H1 (cell line): ENCODE data around the gene JAKMIP1. TPM values are rescaled to one million over a fixed set of nuclear protein-coding genes. Genes with fewer than 3 reads are reported as not detected.

Source experiments
- CTCF ChIA-PET: fragments of 300-600 bp; sonication (Branson Sonifier 250); formaldehyde crosslinking; loops from one replicate; lab custom pipeline; 2021; ENCODE audit not compliant: partially characterized antibody; lab: Charles Lee
- POLR2A ChIA-PET: fragments of 300-600 bp; sonication (Branson Sonifier 250); formaldehyde crosslinking; loops from one replicate; lab custom pipeline; 2021; ENCODE audit warnings: inconsistent platforms; ENCODE audit not compliant: partially characterized antibody; lab: Charles Lee
- DNase-seq, 2 experiments: peaks; one replicate each; pipeline versions ENCODE4 v3.0.0 to v3.0.0-alpha.2; 2010 to 2022; ENCODE audit warnings: low spot score in 2 of 2, low read depth in 1 of 2, mixed read lengths in 1 of 2
- FAIRE-seq: peaks from 2 replicates; lab custom pipeline; 2011; peaks lifted over from hg19 to GRCh38; lab: Jason Lieb, UNC
- H2AFZ ChIP-seq: 2 replicates; pipeline ENCODE4 v1.8.1; 2012; ENCODE audit warnings: low read length, inconsistent platforms
- H2AK5ac ChIP-seq: 2 replicates; pipeline ENCODE4 v1.6.1; 2013; ENCODE audit warnings: low read depth, low read length
- H2BK120ac ChIP-seq: replicated peaks from 2 replicates; pipeline ENCODE3; 2013; ENCODE audit warnings: low read depth, low read length, inconsistent platforms
- H2BK12ac ChIP-seq: 2 replicates; pipeline ENCODE4 v1.6.1; 2013; ENCODE audit warnings: low read depth, low read length
- H2BK15ac ChIP-seq: 2 replicates; pipeline ENCODE4 v1.6.1; 2013; ENCODE audit warnings: low read length
- H2BK20ac ChIP-seq: 2 replicates; pipeline ENCODE4 v1.6.1; 2013; ENCODE audit warnings: low read length
- H2BK5ac ChIP-seq: 2 replicates; pipeline ENCODE4 v1.6.1; 2013; ENCODE audit warnings: low read depth, low read length
- H3K14ac ChIP-seq: 2 replicates; pipeline ENCODE4 v1.6.1; 2013; ENCODE audit warnings: inconsistent platforms; ENCODE audit not compliant: insufficient read length
- H3K18ac ChIP-seq: 2 replicates; pipeline ENCODE4 v1.6.1; 2013; ENCODE audit warnings: low read length; ENCODE audit errors: extremely low read depth
- H3K23ac ChIP-seq: 2 replicates; pipeline ENCODE4 v1.6.1; 2013; ENCODE audit warnings: inconsistent platforms; ENCODE audit not compliant: insufficient read length
- H3K23me2 ChIP-seq: 2 replicates; pipeline ENCODE4 v1.6.1; 2013; ENCODE audit warnings: low read depth, low read length
- H3K27ac ChIP-seq: 2 replicates; pipeline ENCODE4 v1.6.1; 2011; ENCODE audit warnings: low read depth, low read length, inconsistent platforms
- H3K27me3 ChIP-seq, 4 experiments: replicated peaks in 1 of 4; 1 replicate in 1 of 4; 2 replicates in 3 of 4; pipeline versions ENCODE4 v1.6.1 to v1.8.1; 2011 to 2013; ENCODE audit warnings: low read length in 3 of 4, mild to moderate bottlenecking in 3 of 4, inconsistent platforms in 2 of 4, mixed read lengths in 2 of 4, moderate library complexity in 1 of 4; ENCODE audit not compliant: control insufficient read depth in 3 of 4, insufficient read depth in 3 of 4; ENCODE audit errors: extremely low read depth in 1 of 4
- H3K36me3 ChIP-seq, 4 experiments: 2 replicates each; pipeline versions ENCODE4 v1.6.1 to v1.8.1; 2011 to 2013; ENCODE audit warnings: mild to moderate bottlenecking in 4 of 4, low read length in 3 of 4, moderate library complexity in 2 of 4, control low read depth in 1 of 4, inconsistent platforms in 1 of 4; ENCODE audit not compliant: insufficient read depth in 4 of 4, control insufficient read depth in 2 of 4
- H3K4ac ChIP-seq: replicated peaks from 2 replicates; pipeline ENCODE3; 2013; ENCODE audit warnings: low read length, low read depth, mixed read lengths, inconsistent platforms; ENCODE audit not compliant: insufficient read length
- H3K4me1 ChIP-seq, 4 experiments: replicated peaks in 1 of 4; 1 replicate in 1 of 4; 2 replicates in 3 of 4; pipeline versions ENCODE4 v1.6.1 to v1.8.1; 2011 to 2013; ENCODE audit warnings: low read length in 3 of 4, inconsistent platforms in 2 of 4, mixed read lengths in 1 of 4; ENCODE audit not compliant: insufficient read depth in 4 of 4, control insufficient read depth in 3 of 4
- H3K4me2 ChIP-seq, 2 experiments: 2 replicates each; pipeline versions ENCODE4 v1.6.1 to v1.8.1; 2011 to 2013; ENCODE audit warnings: low read depth in 2 of 2, low read length in 2 of 2, control low read depth in 1 of 2, inconsistent platforms in 1 of 2, mild to moderate bottlenecking in 1 of 2; ENCODE audit not compliant: insufficient read depth in 1 of 2
- H3K4me3 ChIP-seq, 4 experiments: fragments of 200-600, 300-600 bp in 1 of 4; sonication (generic), shearing (Covaris generic), sonication (Bioruptor Twin) in 1 of 4; 2 replicates each; pipeline versions ENCODE4 v1.5.1 to v1.8.1; 2011 to 2016; ENCODE audit warnings: low read length in 4 of 4, low read depth in 3 of 4, control low read depth in 2 of 4, inconsistent platforms in 2 of 4, mild to moderate bottlenecking in 2 of 4, mixed read lengths in 1 of 4, moderate library complexity in 1 of 4; ENCODE audit not compliant: insufficient read depth in 2 of 4; ENCODE audit errors: extremely low read depth in 1 of 4
- H3K56ac ChIP-seq: replicated peaks from 2 replicates; pipeline ENCODE3; 2013; ENCODE audit warnings: low read depth, mild to moderate bottlenecking, mixed read lengths, low read length, inconsistent platforms; ENCODE audit not compliant: insufficient read length
- H3K79me1 ChIP-seq: 2 replicates; pipeline ENCODE4 v1.6.1; 2013; ENCODE audit warnings: low read depth, low read length, control low read depth
- H3K79me2 ChIP-seq, 2 experiments: 2 replicates each; pipeline versions ENCODE4 v1.6.1 to v1.8.1; 2012 to 2013; ENCODE audit warnings: low read length in 2 of 2, mild to moderate bottlenecking in 2 of 2, inconsistent platforms in 1 of 2; ENCODE audit not compliant: insufficient read depth in 2 of 2, control insufficient read depth in 1 of 2
- H3K9ac ChIP-seq, 4 experiments: replicated peaks in 1 of 4; 1 replicate in 1 of 4; 2 replicates in 3 of 4; pipeline versions ENCODE4 v1.6.1 to v1.8.1; 2011 to 2013; ENCODE audit warnings: low read depth in 3 of 4, low read length in 3 of 4, control low read depth in 2 of 4, mild to moderate bottlenecking in 2 of 4, moderate library complexity in 2 of 4, inconsistent platforms in 1 of 4; ENCODE audit errors: extremely low read depth in 1 of 4
- H3K9me3 ChIP-seq, 2 experiments: 2 replicates each; pipeline versions ENCODE4 v1.6.1 to v1.8.1; 2012 to 2013; ENCODE audit warnings: mild to moderate bottlenecking in 2 of 2, moderate library complexity in 2 of 2, control low read depth in 1 of 2, inconsistent platforms in 1 of 2, low read depth in 1 of 2, low read length in 1 of 2, mixed read lengths in 1 of 2; ENCODE audit not compliant: insufficient read depth in 2 of 2
- H4K20me1 ChIP-seq, 2 experiments: replicated peaks in 1 of 2; 2 replicates each; pipeline versions ENCODE3 to v1.8.1; 2011 to 2013; ENCODE audit warnings: inconsistent platforms in 2 of 2, low read length in 2 of 2, mild to moderate bottlenecking in 1 of 2; ENCODE audit not compliant: insufficient read depth in 2 of 2, control insufficient read depth in 1 of 2
- H4K5ac ChIP-seq: 2 replicates; pipeline ENCODE4 v1.6.1; 2013; ENCODE audit warnings: low read length, low read depth, mixed read lengths, inconsistent platforms; ENCODE audit not compliant: insufficient read length
- H4K8ac ChIP-seq: 2 replicates; pipeline ENCODE4 v1.8.0; 2013; ENCODE audit warnings: mild to moderate bottlenecking, moderate library complexity, low read length, inconsistent platforms; ENCODE audit not compliant: insufficient read depth; ENCODE audit errors: extremely low read depth
- H4K91ac ChIP-seq: replicated peaks from 2 replicates; pipeline ENCODE3; 2013; ENCODE audit warnings: low read length, mixed read lengths, inconsistent platforms; ENCODE audit not compliant: insufficient read length
- CBX8 ChIP-seq: fragments of 300-800, 300-1000 bp; sonication (generic); IDR thresholded peaks from 2 replicates; pipeline ENCODE4 v1.7.1; 2016; ENCODE audit warnings: low read depth, low read length, borderline replicate concordance
- JUN ChIP-seq: IDR thresholded peaks from 2 replicates; pipeline ENCODE4 v1.6.1; 2011; ENCODE audit warnings: low read depth, mild to moderate bottlenecking, improper control_type of control experiment, low read length
- RNF2 ChIP-seq: fragments of 200-900, 300-1000 bp; sonication (generic); IDR thresholded peaks from 2 replicates; pipeline ENCODE4 v1.7.1; 2016; ENCODE audit warnings: borderline replicate concordance, low read depth, mild to moderate bottlenecking, antibody characterized with exemption, low read length; ENCODE audit not compliant: poor library complexity, severe bottlenecking; ENCODE audit errors: missing control alignments
- SAP30 ChIP-seq: fragments of 300-600 bp; sonication (generic); IDR thresholded peaks from 2 replicates; pipeline ENCODE4 v1.7.1; 2012; ENCODE audit warnings: low read length, moderate library complexity, mild to moderate bottlenecking, inconsistent platforms; ENCODE audit not compliant: insufficient read depth, insufficient replicate concordance
- WGBS, 2 experiments: shearing (Covaris generic) in 1 of 2; methylation state at CpG; one replicate each; pipeline versions ENCODE4 v1.1.6 to v1.1.7; 2013 to 2015; ENCODE audit warnings: low lambda C conversion rate in 2 of 2, mixed read lengths in 2 of 2, inconsistent platforms in 1 of 2, low coverage in 1 of 2, missing lambda C conversion rate in 1 of 2; ENCODE audit not compliant: insufficient replicate concordance in 2 of 2, insufficient coverage in 1 of 2, insufficient read length in 1 of 2; ENCODE audit errors: extremely low coverage in 1 of 2, missing lambda C conversion rate in 1 of 2; 5-methylcytosine and 5-hydroxymethylcytosine counted together
- polyA plus RNA-seq, 7 experiments: library from polyadenylated mRNA; depleted of rRNA in 3 of 7; stranded (reverse) in 5 of 7; unstranded in 2 of 7; fragments of >200 nt in 5 of 7; fragments of 200-250 nt in 2 of 7; gene quantifications; 1 replicate in 5 of 7; 2 replicates in 1 of 7; 4 replicates in 1 of 7; pipeline versions ENCODE4 v1.2.1 to v1.2.3, GENCODE V29; 2011 to 2013; ENCODE audit warnings: missing spikeins in 2 of 7, mixed read lengths in 2 of 7
- total RNA-seq: library from RNA; stranded (reverse); fragmentation: NEBNext Ultra II Directional; extraction: Animal tissue kit (Norgen Biotek cat#: 25700); gene quantifications from 2 replicates; pipeline ENCODE4 v1.2.1, GENCODE V29; 2021

The JAKMIP1 gene
- total and polyA plus RNA-seq, 2 of the 8 experiments (the other 6 are each of a cell fraction or from before 2014, with no cell fraction given) = 2.5 to 4.4 TPM

GRCh38 chr4:6230502-6230785, 30.1 kb upstream of the JAKMIP1 start:
- no peaks in the 10 kb centered on the region for H3K79me2 ChIP-seq
- H3K4me2 ChIP-seq = no peak overlapping the region
- H2BK20ac ChIP-seq = no peak overlapping the region
- no peaks in the 10 kb centered on the region for H3K36me3 ChIP-seq
- no peaks in the 10 kb centered on the region; a peak in 1 of 7 replicates for H3K4me1 ChIP-seq
- no peak overlapping the region for H3K4me3 ChIP-seq
- DNase-seq (no peak), FAIRE-seq (no peak)
- H2BK120ac ChIP-seq = no peak overlapping the region
- no peak overlapping the region for H2BK12ac ChIP-seq
- no peaks in the 10 kb centered on the region for H3K79me1 ChIP-seq
- 51% methylated on average over 3 of the region's 3 CpGs; no CpG with 5 or more reads in 1 of the 2 experiments for WGBS, 2 experiments
- peaks cover 0 to 3% of the 10 kb centered on the region in 2 experiments for H4K20me1 ChIP-seq
- H2AFZ ChIP-seq = no peak overlapping the region
- H4K8ac ChIP-seq = peak overlapping the region; percentile 12; the same call in 1 of the 2 replicates
- POLR2A ChIA-PET = no interaction called here
- no peaks in the 10 kb centered on the region for H3K9me3 ChIP-seq
- H3K27ac ChIP-seq = no peak overlapping the region
- no peak overlapping the region for H2BK15ac ChIP-seq
- no peak overlapping the region for H2BK5ac ChIP-seq
- H3K9ac ChIP-seq = no peak overlapping the region
- H3K14ac ChIP-seq = no peak overlapping the region
- no peak overlapping the region for H3K4ac ChIP-seq
- no peak overlapping the region for H2AK5ac ChIP-seq
- no peak overlapping the region for H3K18ac ChIP-seq
- H4K91ac ChIP-seq = no peak overlapping the region
- H4K5ac ChIP-seq = no peak overlapping the region
- CTCF ChIA-PET = interaction anchor here (1.0 kb wide), 1 partner anchor 32 kb away, joined by 4 read pairs; no protein-coding TSS in a partner anchor
- H3K23me2 ChIP-seq = peaks cover 2% of the 10 kb centered on the region; the same call in 1 of the 2 replicates
- H3K23ac ChIP-seq = no peak overlapping the region
- H3K27me3 ChIP-seq = no peaks in the 10 kb centered on the region
- TF ChIP-seq JUN = no peak
- TF ChIP-seq CBX8 = no peak
- TF ChIP-seq RNF2 = no peak
- no peak for TF ChIP-seq SAP30
- H3K56ac ChIP-seq = no peak overlapping the region
